HG02938 (cell line): ENCODE measurements around the gene VSX2.

ENCODE experiments used
- ATAC-seq: cut with Tn5 transposase; IDR thresholded peaks from one replicate; pipeline ENCODE4 v1.9.1; 2021; ENCODE audit warnings: mild to moderate bottlenecking, moderate library complexity; ENCODE audit not compliant: unreplicated experiment

The VSX2 gene

GRCh38 chr14:74301594-74302151 is 62.4 kb downstream of the VSX2 start:
- no peak for ATAC-seq

- peak; percentile 56 for ATAC-seq
These were observed 62.9 kb downstream of the VSX2 start for GRCh38 chr14:74302152-74302628.

- ATAC-seq = peak; percentile 92
These were observed 63.7 kb downstream of the VSX2 start, which contains the start of gene ABCD4 for GRCh38 chr14:74302634-74303569. Gene ABCD4 (minus strand): TSS chr14:74302934. CDS start chr14:74302912, 22 bp downstream.

- ATAC-seq = no peak
These were observed 69.4 kb downstream of the VSX2 start for GRCh38 chr14:74308695-74309094.

- ATAC-seq = no peak
These were observed 70.1 kb downstream of the VSX2 start for GRCh38 chr14:74309125-74310022.

GRCh38 chr14:74312161-74312560 is 72.9 kb downstream of the VSX2 start:
- ATAC-seq = no peak
